Endodermal cell (in vitro differentiated cells): Measurements from ENCODE around the gene CEP85L. TPM values are rescaled to one million over a fixed set of nuclear protein-coding genes. Genes with fewer than 3 reads are reported as not detected.

Experiments
- DNase-seq: peaks from one replicate; pipeline ENCODE4 v3.0.0-alpha.2; 2017
- H3K27ac ChIP-seq: 2 replicates; pipeline ENCODE4 v1.5.1; 2013; ENCODE audit warnings: mild to moderate bottlenecking, low read depth, low read length, moderate library complexity
- H3K27me3 ChIP-seq: 2 replicates; pipeline ENCODE4 v1.6.1; 2013; ENCODE audit warnings: mild to moderate bottlenecking, low read length, moderate library complexity; ENCODE audit not compliant: insufficient read depth, control insufficient read depth, poor library complexity, severe bottlenecking
- H3K36me3 ChIP-seq: 2 replicates; pipeline ENCODE4 v1.7.0; 2013; ENCODE audit warnings: mild to moderate bottlenecking, low read length, moderate library complexity; ENCODE audit not compliant: control insufficient read depth, insufficient read depth
- H3K4me1 ChIP-seq: one replicate; pipeline ENCODE4 v1.7.0; 2013; ENCODE audit warnings: low read length; ENCODE audit not compliant: control insufficient read depth, insufficient read depth
- H3K4me3 ChIP-seq: 2 replicates; pipeline ENCODE4 v1.5.1; 2013; ENCODE audit warnings: mild to moderate bottlenecking, low read length, moderate library complexity
- H3K9ac ChIP-seq: 2 replicates; pipeline ENCODE4 v1.6.1; 2013; ENCODE audit warnings: mild to moderate bottlenecking, low read length, moderate library complexity; ENCODE audit not compliant: poor library complexity, severe bottlenecking; ENCODE audit errors: extremely low read depth
- H3K9me3 ChIP-seq: 2 replicates; pipeline ENCODE4 v1.6.1; 2013; ENCODE audit warnings: mild to moderate bottlenecking, low read length, moderate library complexity; ENCODE audit not compliant: control insufficient read depth
- H3K27ac Mint-ChIP-seq: 2 replicates; pipeline ENCODE4 v1.8.0; 2020; ENCODE audit warnings: mixed read lengths
- H3K27me3 Mint-ChIP-seq: 2 replicates; pipeline ENCODE4 v1.8.0; 2021; ENCODE audit warnings: mild to moderate bottlenecking, mixed read lengths; ENCODE audit not compliant: insufficient read depth
- H3K36me3 Mint-ChIP-seq: 2 replicates; pipeline ENCODE4 v1.8.0; 2020; ENCODE audit warnings: low read depth, mixed read lengths
- H3K4me1 Mint-ChIP-seq: 2 replicates; pipeline ENCODE4 v1.8.0; 2020; ENCODE audit warnings: mixed read lengths
- H3K4me3 Mint-ChIP-seq: 2 replicates; pipeline ENCODE4 v1.8.0; 2020; ENCODE audit warnings: mild to moderate bottlenecking, moderate library complexity, mixed read lengths
- H3K9me3 Mint-ChIP-seq: 2 replicates; pipeline ENCODE4 v1.8.0; 2020; ENCODE audit warnings: mild to moderate bottlenecking, mixed read lengths
- WGBS, 2 experiments: methylation state at CpG; one replicate each; pipeline versions ENCODE4 v1.1.5 to v1.1.7; 2013; ENCODE audit warnings: missing lambda C conversion rate in 2 of 2, mixed read lengths in 1 of 2; ENCODE audit not compliant: insufficient coverage in 1 of 2, insufficient read length in 1 of 2; 5-methylcytosine and 5-hydroxymethylcytosine counted together
- total RNA-seq, 2 donors: library from RNA; stranded (reverse); fragmentation: NEBNext Ultra II Directional in 1 of 2; extraction: Animal tissue kit (Norgen Biotek cat#: 25700) in 1 of 2; gene quantifications; 2 replicates in 1 of 2; 3 replicates in 1 of 2; pipeline ENCODE4 v1.2.1, GENCODE V29; 2021
- TF ChIP-seq, protein P1 (sequence below): fragments of 200-600 bp; sonication (generic); conservative IDR thresholded peaks from 2 replicates; pipeline ENCODE4 v1.5.0; 2021; ENCODE audit warnings: antibody characterized with exemption, mild to moderate bottlenecking

Gene CEP85L
- total RNA-seq, 2 donors from 2014 or later: 6.7 to 10.2 TPM

DNA sequence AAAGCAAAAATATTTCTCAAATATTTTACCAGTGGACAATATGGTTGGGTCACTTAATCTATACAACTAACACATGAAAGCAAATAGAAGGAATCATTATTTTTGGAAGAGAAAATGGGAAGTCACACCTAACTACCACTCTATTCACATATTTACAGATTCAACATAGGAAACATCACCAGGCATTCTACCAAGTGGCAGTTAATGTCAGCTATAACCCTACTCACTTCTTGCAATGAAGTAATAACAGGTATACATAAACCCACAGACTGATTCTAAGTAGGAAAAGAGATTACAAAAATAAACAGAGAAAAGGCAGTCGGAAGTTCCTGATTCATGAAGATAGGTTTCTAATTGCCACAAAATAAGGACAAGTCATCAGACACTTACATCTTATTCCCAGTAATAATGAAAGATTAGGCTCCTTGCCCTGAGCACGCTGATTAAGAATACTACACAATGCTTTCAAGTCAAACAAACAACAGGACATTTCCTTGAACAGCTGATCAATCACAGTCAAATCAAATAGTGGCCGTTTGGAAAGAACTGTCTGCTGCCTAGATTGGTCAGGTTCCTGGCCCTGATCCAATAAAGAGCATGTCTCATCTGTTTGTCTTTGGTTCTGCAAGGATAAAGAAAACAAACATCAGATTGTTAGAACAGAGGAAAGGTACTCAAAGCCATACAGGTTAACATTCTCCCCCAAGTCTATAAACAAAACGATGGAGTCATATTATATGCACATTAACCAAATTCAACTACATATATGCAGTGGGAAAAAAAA, 182.5 kb downstream of the CEP85L start:
- H3K36me3 ChIP-seq: no peaks in the 10 kb centered on the region
- H3K4me1 ChIP-seq: peaks cover 12% of the 10 kb centered on the region
- Mint-ChIP-seq H3K27me3 (no peaks in the 10 kb centered on the region), H3K4me3 (no peak overlapping the region), H3K4me1 (peaks cover 38% of the 10 kb centered on the region), H3K9me3 (no peaks in the 10 kb centered on the region), H3K36me3 (no peaks in the 10 kb centered on the region), H3K27ac (no peak overlapping the region)
- no peak overlapping the region for H3K9ac ChIP-seq
- no peak for DNase-seq
- TF ChIP-seq, protein P1, sequence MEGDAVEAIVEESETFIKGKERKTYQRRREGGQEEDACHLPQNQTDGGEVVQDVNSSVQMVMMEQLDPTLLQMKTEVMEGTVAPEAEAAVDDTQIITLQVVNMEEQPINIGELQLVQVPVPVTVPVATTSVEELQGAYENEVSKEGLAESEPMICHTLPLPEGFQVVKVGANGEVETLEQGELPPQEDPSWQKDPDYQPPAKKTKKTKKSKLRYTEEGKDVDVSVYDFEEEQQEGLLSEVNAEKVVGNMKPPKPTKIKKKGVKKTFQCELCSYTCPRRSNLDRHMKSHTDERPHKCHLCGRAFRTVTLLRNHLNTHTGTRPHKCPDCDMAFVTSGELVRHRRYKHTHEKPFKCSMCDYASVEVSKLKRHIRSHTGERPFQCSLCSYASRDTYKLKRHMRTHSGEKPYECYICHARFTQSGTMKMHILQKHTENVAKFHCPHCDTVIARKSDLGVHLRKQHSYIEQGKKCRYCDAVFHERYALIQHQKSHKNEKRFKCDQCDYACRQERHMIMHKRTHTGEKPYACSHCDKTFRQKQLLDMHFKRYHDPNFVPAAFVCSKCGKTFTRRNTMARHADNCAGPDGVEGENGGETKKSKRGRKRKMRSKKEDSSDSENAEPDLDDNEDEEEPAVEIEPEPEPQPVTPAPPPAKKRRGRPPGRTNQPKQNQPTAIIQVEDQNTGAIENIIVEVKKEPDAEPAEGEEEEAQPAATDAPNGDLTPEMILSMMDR: no peak
- 65 to 77% methylated on average over 3 of the region's 4 CpGs for whole genome bisulfite sequencing, 2 experiments
- H3K27me3 ChIP-seq: no peaks in the 10 kb centered on the region
- no peak overlapping the region for H3K27ac ChIP-seq
- H3K9me3 ChIP-seq: no peaks in the 10 kb centered on the region
- no peak overlapping the region for H3K4me3 ChIP-seq

DNA sequence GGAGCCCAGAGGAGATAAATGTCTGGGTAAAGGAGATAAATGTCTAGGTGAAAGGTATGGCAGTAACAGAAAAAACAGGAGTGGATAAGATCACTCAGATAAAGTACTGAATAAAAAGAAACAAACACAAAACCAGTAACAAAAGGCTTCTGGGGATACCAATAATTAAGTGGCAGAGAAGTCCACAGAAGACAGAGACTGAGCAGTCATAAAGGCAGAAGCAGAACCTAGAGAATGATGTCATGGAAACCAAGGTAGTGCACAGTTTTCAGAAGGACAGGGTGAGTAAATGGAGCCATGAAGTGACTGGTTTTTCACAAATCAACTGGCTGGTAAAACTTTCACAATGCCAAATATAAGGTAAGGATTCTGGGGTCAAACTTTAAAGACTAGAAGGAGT, 184.2 kb downstream of the CEP85L start:
- no peak overlapping the region for H3K27ac ChIP-seq
- H3K4me3 Mint-ChIP-seq: no peak overlapping the region
- TF ChIP-seq, protein P1: no peak
- no peaks in the 10 kb centered on the region for H3K9me3 Mint-ChIP-seq
- no peaks in the 10 kb centered on the region for H3K36me3 ChIP-seq
- no peak overlapping the region for H3K27ac Mint-ChIP-seq
- H3K36me3 Mint-ChIP-seq: no peaks in the 10 kb centered on the region
- H3K4me1 ChIP-seq: peaks cover 12% of the 10 kb centered on the region
- H3K9ac ChIP-seq: no peak overlapping the region
- H3K27me3 Mint-ChIP-seq: no peaks in the 10 kb centered on the region
- no peaks in the 10 kb centered on the region for H3K9me3 ChIP-seq
- no peak for DNase-seq
- peaks cover 38% of the 10 kb centered on the region for H3K4me1 Mint-ChIP-seq
- no peaks in the 10 kb centered on the region for H3K27me3 ChIP-seq
- no peak overlapping the region for H3K4me3 ChIP-seq

DNA sequence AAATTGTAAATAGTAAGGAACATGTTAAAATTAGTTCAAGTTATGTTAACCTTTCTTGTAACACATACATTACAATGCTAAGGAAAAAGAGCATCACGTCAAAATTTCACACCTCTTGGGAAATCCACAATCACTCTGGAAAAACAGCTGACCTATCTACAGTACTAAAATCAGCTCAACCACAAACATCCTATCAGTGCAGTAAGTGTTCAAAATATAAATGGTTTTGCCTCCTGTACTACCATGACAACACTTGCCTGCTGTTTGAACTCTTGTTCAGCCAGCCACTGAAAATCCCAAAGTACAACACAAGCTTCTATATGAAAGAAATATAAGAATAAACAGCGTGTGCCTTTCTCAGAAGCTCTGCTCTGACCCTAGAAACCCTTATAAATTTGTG, 186.8 kb downstream of the CEP85L start:
- no peaks in the 10 kb centered on the region for H3K27me3 Mint-ChIP-seq
- DNase-seq: no peak
- TF ChIP-seq, protein P1: no peak
- 87% methylated on average over 2 of the region's 2 CpGs; no CpG with 5 or more reads in 1 of the 2 experiments for WGBS, 2 experiments
- no peak overlapping the region for H3K9ac ChIP-seq
- H3K4me3 Mint-ChIP-seq: no peak overlapping the region
- no peaks in the 10 kb centered on the region for H3K9me3 Mint-ChIP-seq
- no peaks in the 10 kb centered on the region for H3K36me3 ChIP-seq
- no peak overlapping the region for H3K4me3 ChIP-seq
- H3K27me3 ChIP-seq: no peaks in the 10 kb centered on the region
- peaks cover 5% of the 10 kb centered on the region for H3K4me1 ChIP-seq
- no peaks in the 10 kb centered on the region for H3K36me3 Mint-ChIP-seq
- no peak overlapping the region for H3K27ac Mint-ChIP-seq
- no peaks in the 10 kb centered on the region for H3K9me3 ChIP-seq
- no peak overlapping the region for H3K27ac ChIP-seq
- H3K4me1 Mint-ChIP-seq: peaks cover 29% of the 10 kb centered on the region
